RWPE1 (cell line): ENCODE measurements around the gene SLC25A53.

Source experiments
- CTCF ChIA-PET: fragments of 350-600 bp; sonication (Branson Sonifier 250); formaldehyde crosslinking; extraction: SDS; loops from one replicate; lab custom pipeline; 2021; lab: Yijun Ruan, JAX
- POLR2A ChIA-PET: fragments of 400-600 bp; formaldehyde crosslinking; extraction: SDS; loops from one replicate; lab custom pipeline; 2020; ENCODE audit warnings: antibody characterized with exemption; ENCODE audit not compliant: low non-redundant PET; lab: Yijun Ruan, JAX
- DNase-seq: peaks from one replicate; pipeline ENCODE4 v3.0.0; 2012; ENCODE audit warnings: low spot score
- H3K27ac ChIP-seq: fragments of 450-650 bp; 2 replicates; pipeline ENCODE4 v1.5.1; 2017
- TF ChIP-seq, protein P1 (sequence below): fragments of 450-650 bp; conservative IDR thresholded peaks from 2 replicates; pipeline ENCODE4 v1.5.1; 2017; ENCODE audit warnings: low read depth, mild to moderate bottlenecking

The SLC25A53 gene

DNA sequence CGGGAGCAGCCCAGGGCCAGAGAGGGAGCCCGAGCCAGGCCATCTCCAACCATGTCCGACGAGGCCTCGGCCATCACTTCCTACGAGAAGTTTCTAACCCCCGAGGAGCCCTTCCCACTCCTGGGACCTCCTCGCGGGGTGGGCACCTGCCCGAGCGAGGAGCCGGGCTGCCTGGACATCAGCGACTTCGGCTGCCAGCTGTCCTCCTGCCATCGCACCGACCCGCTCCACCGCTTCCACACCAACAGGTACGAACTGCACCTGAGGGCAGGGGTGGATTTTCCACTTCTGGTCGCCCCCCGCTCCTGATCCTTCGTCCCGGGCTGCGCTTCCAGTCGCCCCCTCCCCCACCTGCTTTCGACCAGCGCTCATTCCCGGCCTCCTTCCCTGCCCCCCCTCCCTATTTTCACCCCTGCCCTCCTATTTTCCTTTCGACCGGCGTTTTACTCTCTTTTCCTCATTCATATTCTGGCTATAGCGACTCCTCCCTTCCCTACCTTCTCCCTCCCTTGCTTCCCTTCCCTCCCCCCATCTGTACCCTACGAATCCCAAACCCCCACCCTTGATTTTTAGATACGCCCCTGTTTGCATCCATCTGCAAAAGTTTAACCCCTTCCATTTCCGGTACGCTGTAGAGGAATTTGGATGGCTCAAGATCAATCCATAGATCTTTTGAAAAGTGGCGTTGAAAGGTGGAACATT lies 10.1 kb upstream of the SLC25A53 start:
- peak overlapping the region; percentile 79 for H3K27ac ChIP-seq
- TF ChIP-seq, protein P1, sequence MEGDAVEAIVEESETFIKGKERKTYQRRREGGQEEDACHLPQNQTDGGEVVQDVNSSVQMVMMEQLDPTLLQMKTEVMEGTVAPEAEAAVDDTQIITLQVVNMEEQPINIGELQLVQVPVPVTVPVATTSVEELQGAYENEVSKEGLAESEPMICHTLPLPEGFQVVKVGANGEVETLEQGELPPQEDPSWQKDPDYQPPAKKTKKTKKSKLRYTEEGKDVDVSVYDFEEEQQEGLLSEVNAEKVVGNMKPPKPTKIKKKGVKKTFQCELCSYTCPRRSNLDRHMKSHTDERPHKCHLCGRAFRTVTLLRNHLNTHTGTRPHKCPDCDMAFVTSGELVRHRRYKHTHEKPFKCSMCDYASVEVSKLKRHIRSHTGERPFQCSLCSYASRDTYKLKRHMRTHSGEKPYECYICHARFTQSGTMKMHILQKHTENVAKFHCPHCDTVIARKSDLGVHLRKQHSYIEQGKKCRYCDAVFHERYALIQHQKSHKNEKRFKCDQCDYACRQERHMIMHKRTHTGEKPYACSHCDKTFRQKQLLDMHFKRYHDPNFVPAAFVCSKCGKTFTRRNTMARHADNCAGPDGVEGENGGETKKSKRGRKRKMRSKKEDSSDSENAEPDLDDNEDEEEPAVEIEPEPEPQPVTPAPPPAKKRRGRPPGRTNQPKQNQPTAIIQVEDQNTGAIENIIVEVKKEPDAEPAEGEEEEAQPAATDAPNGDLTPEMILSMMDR, result no peak
- CTCF ChIA-PET, result interaction anchor here (1.0 to 1.2 kb wide), 2 partner anchors 9 to 10 kb away, joined by 3 to 5 read pairs; partner anchors contain the start of gene SLC25A53
- POLR2A ChIA-PET, result interaction anchor here (1.0 kb wide), 1 partner anchor 10 kb away, joined by 4 read pairs; the partner anchor contains the start of gene SLC25A53
- peak; percentile 12 for DNase-seq

GRCh38 chrX:104165894-104166734 lies 9.3 kb upstream of the SLC25A53 start, which contains the start of gene FAM199X:
FAM199X (plus strand) TSS chrX:104166453; CDS start chrX:104166786, 333 bp downstream.
- TF ChIP-seq, protein P1, result peak; percentile 70
- DNase-seq, result peak; percentile 80
- CTCF ChIA-PET, result interaction anchor here (1.0 to 1.2 kb wide), 2 partner anchors 9 to 10 kb away, joined by 3 to 5 read pairs; partner anchors contain the start of gene SLC25A53
- POLR2A ChIA-PET, result interaction anchor here (1.0 kb wide), 1 partner anchor 9 kb away, joined by 4 read pairs; the partner anchor contains the start of gene SLC25A53
- H3K27ac ChIP-seq, result peak within 1 kb of the TSS; percentile 79

- ChIA-PET CTCF (no interaction called here), POLR2A (no interaction called here)
- no peak for DNase-seq
- TF ChIP-seq, protein P1, result no peak
- no peak overlapping the region for H3K27ac ChIP-seq
Observed at GRCh38 chrX:104151037-104151436, 5.8 kb downstream of the SLC25A53 start.

GRCh38 chrX:104141087-104141760 lies 15.6 kb downstream of the SLC25A53 start:
- no peak for DNase-seq
- ChIA-PET CTCF (no interaction called here), POLR2A (no interaction called here)
- no peak overlapping the region for H3K27ac ChIP-seq
- TF ChIP-seq, protein P1, result no peak

- ChIA-PET POLR2A (no interaction called here), CTCF (no interaction called here)
- no peak for DNase-seq
- no peak overlapping the region for H3K27ac ChIP-seq
- TF ChIP-seq, protein P1, result no peak
Observed at GRCh38 chrX:104137496-104137895, 19.3 kb downstream of the SLC25A53 start.
